ENCODE data around the gene AFF1. TPM values are rescaled to one million over a fixed set of nuclear protein-coding genes. Genes with fewer than 3 reads are reported as not detected.
"Not testable (repeated sequence)": the region's sequence is repeated elsewhere in the genome, so short reads cannot be mapped to it uniquely, and the experiment has no call there.

The AFF1 gene
- total RNA-seq, 3 donors from 2014 or later, result 20.0 to 35.5 (median 26.5) TPM

DNA sequence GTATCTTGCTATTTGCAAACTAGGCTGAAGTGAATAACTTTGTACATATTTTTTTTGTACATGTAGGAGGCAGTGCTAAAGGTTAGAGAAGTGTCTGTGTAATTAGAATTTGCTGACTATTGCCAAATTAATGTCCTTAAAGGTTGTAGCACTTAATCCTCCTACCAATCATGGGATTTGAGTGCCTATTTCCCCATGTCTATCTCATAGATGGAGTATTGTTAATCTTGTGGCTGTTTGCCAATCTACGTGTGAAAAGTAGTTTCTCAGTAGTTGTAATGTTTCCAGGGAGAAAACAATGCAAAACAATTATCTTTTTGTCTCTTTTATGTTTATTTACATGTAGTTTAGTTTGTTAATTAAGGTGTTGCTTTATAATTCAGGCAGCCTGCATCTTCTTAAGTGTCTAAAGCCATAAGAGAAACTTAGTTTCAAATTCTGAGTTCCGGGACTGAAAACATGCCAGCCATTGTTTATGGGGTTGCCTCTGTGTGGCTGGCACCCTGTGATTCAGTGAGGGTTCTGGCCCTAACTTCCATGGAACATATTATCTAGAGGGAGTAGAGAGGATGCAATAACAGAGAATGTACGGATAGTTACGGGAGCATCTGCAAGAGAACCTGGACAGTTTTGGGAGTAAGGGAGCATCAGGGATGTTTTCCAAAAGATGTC is 143.2 kb downstream of the AFF1 start:
- Mint-ChIP-seq H3K36me3 (ENCODE audit: insufficient read depth) (peaks cover 5% of the 10 kb centered on the region), H3K4me1 (ENCODE audit: low read depth) (peaks cover 57% of the 10 kb centered on the region), H3K9me3 (no peaks in the 10 kb centered on the region), H3K4me3 (no peak overlapping the region), H3K27me3 (ENCODE audit: low read depth) (no peaks in the 10 kb centered on the region)
- ATAC-seq (no peak), DNase-seq (no peak)

- H3K36me3 Mint-ChIP-seq (ENCODE audit: insufficient read depth), result peaks cover 5% of the 10 kb centered on the region
- H3K4me1 Mint-ChIP-seq (ENCODE audit: low read depth), result peaks cover 53% of the 10 kb centered on the region
- no peak overlapping the region for H3K4me3 Mint-ChIP-seq
- no peaks in the 10 kb centered on the region for H3K27me3 Mint-ChIP-seq (ENCODE audit: low read depth)
- ATAC-seq (no peak), DNase-seq (no peak)
- H3K9me3 Mint-ChIP-seq, result no peaks in the 10 kb centered on the region
Observed at GRCh38 chr4:87078987-87079486, 144.2 kb downstream of the AFF1 start.

- Mint-ChIP-seq H3K9me3 (no peaks in the 10 kb centered on the region), H3K27me3 (ENCODE audit: low read depth) (no peaks in the 10 kb centered on the region), H3K4me3 (no peak overlapping the region), H3K36me3 (ENCODE audit: insufficient read depth) (peaks cover 10% of the 10 kb centered on the region), H3K4me1 (ENCODE audit: low read depth) (peaks cover 50% of the 10 kb centered on the region)
- ATAC-seq (no peak), DNase-seq (no peak)
Observed at GRCh38 chr4:87079967-87080366, 145.2 kb downstream of the AFF1 start.

- DNase-seq (no peak), ATAC-seq (no peak)
- Mint-ChIP-seq H3K36me3 (ENCODE audit: insufficient read depth) (peaks cover 10% of the 10 kb centered on the region), H3K4me3 (no peak overlapping the region), H3K27me3 (ENCODE audit: low read depth) (no peaks in the 10 kb centered on the region), H3K4me1 (ENCODE audit: low read depth) (peaks cover 47% of the 10 kb centered on the region), H3K9me3 (no peaks in the 10 kb centered on the region)
Observed at GRCh38 chr4:87080462-87080861, 145.7 kb downstream of the AFF1 start.

GRCh38 chr4:87081826-87082225 is 147.0 kb downstream of the AFF1 start:
- H3K36me3 Mint-ChIP-seq (ENCODE audit: insufficient read depth), result peaks cover 17% of the 10 kb centered on the region
- no peak for DNase-seq
- H3K9me3 Mint-ChIP-seq, result no peaks in the 10 kb centered on the region
- H3K4me1 Mint-ChIP-seq (ENCODE audit: low read depth), result peaks cover 37% of the 10 kb centered on the region
- no peak for ATAC-seq
- no peaks in the 10 kb centered on the region for H3K27me3 Mint-ChIP-seq (ENCODE audit: low read depth)
- H3K4me3 Mint-ChIP-seq, result no peak overlapping the region

- not testable (repeated sequence) for ATAC-seq; H3K9me3 Mint-ChIP-seq; H3K27me3 Mint-ChIP-seq (ENCODE audit: low read depth); DNase-seq; H3K4me3 Mint-ChIP-seq
- Mint-ChIP-seq H3K4me1 (ENCODE audit: low read depth) (peaks cover 22% of the 10 kb centered on the region), H3K36me3 (ENCODE audit: insufficient read depth) (peaks cover 14% of the 10 kb centered on the region)
Observed at GRCh38 chr4:87085732-87086131, 150.9 kb downstream of the AFF1 start.

DNA sequence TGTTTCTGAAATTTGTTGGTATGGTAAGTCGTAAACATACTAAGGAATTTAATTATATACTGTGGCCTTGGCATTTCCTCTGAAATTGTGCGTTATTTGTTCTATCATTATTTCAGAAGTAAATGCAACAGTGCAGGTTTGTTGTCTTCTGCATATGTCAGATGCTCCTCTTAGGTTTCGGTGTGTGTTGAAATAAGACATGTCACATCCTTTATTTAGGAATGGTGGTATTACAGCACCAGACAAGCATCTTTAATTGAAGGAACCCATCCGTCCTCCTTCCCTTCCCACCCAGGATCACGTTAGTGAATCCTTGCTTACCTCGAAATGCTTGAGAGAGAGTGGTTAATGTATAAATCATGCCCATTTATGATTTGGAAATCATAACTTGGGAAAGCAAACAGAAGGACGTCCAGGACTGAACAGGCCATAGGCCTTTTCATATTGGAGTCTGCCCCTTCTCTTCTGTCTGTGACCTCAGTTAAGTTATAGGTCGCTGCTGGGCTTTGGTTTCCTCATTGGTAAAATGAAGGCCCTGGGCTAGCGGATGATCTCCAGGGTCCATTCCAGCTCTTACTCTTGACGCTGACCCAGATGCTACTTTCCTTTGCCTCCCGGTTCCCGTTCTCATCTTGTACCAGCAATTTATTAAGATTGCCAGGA is 151.5 kb downstream of the AFF1 start:
- no peak for ATAC-seq
- H3K27me3 Mint-ChIP-seq (ENCODE audit: low read depth), result no peaks in the 10 kb centered on the region
- peaks cover 21% of the 10 kb centered on the region for H3K4me1 Mint-ChIP-seq (ENCODE audit: low read depth)
- no peak for DNase-seq
- no peak overlapping the region for H3K4me3 Mint-ChIP-seq
- no peaks in the 10 kb centered on the region for H3K9me3 Mint-ChIP-seq
- peaks cover 13% of the 10 kb centered on the region for H3K36me3 Mint-ChIP-seq (ENCODE audit: insufficient read depth)

- Mint-ChIP-seq H3K27me3 (ENCODE audit: low read depth) (no peaks in the 10 kb centered on the region), H3K4me1 (ENCODE audit: low read depth) (peaks cover 17% of the 10 kb centered on the region), H3K36me3 (ENCODE audit: insufficient read depth) (peaks cover 13% of the 10 kb centered on the region), H3K4me3 (no peak overlapping the region), H3K9me3 (no peaks in the 10 kb centered on the region)
- DNase-seq (no peak), ATAC-seq (no peak)
Observed at GRCh38 chr4:87087015-87087414, 152.2 kb downstream of the AFF1 start.

DNA sequence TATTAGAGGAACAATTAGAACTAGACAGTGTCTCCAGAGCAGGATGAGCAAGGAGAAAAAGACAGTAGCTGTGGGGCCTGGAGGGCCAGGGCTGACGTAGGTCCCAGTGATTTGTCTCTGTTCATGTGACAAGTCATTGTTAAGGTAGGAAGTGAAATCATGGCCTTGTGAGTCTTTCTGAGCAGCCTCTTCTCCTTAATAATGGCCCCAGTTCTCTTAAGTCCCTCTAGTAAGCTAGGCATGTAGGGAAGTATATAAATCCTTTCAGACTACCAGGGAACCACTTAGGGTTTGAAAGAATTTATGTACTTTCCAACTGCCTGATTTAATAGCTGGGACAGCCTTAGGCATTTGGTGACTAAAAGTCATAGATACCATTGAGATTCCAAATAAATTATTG is 152.6 kb downstream of the AFF1 start:
- peaks cover 20% of the 10 kb centered on the region for H3K4me1 Mint-ChIP-seq (ENCODE audit: low read depth)
- no peak for DNase-seq
- no peaks in the 10 kb centered on the region for H3K9me3 Mint-ChIP-seq
- H3K36me3 Mint-ChIP-seq (ENCODE audit: insufficient read depth), result peaks cover 15% of the 10 kb centered on the region
- no peak overlapping the region for H3K4me3 Mint-ChIP-seq
- ATAC-seq, result no peak
- no peaks in the 10 kb centered on the region for H3K27me3 Mint-ChIP-seq (ENCODE audit: low read depth)

DNA sequence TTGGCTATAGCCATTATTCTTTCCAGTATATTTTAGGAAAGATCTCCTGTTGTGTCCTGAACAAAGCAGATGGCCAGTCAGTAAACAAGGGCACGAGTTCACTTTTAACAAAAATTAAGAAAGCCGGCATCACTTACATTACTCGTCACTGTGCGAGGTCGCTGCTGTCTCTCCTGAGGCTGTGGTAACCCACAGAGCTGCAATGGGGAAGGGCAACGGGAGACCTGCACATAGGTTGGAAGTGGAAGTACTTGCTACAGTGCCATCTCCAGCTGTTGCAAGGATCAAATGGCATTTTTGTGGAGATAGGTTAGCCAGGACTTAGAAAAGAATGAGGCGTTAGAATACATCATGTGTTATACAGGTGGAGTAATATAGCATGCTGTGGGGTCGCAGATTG is 153.4 kb downstream of the AFF1 start:
- H3K4me3 Mint-ChIP-seq, result no peak overlapping the region
- no peak for DNase-seq
- no peaks in the 10 kb centered on the region for H3K27me3 Mint-ChIP-seq (ENCODE audit: low read depth)
- no peaks in the 10 kb centered on the region for H3K9me3 Mint-ChIP-seq
- ATAC-seq, result no peak
- peaks cover 25% of the 10 kb centered on the region for H3K4me1 Mint-ChIP-seq (ENCODE audit: low read depth)
- peaks cover 15% of the 10 kb centered on the region for H3K36me3 Mint-ChIP-seq (ENCODE audit: insufficient read depth)

DNA sequence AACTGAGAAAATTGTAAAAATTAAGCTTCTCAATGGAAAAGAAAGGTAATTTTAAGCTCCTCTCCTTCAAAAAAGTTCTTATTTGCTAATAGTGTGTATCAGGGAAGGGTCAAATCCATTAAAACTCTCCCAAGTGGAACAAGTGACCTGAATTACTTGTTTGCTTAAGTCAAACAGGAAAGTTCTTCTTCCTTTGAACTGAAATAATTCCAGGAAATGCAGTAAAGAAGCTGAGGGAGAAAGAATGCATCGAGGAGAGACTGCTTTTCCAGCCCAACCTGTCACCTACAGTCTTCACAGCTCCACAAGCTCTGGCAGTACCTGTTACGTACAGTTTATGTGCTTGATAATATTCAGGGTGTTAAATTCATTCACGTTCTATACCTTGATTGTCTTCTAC is 154.6 kb downstream of the AFF1 start:
- Mint-ChIP-seq H3K36me3 (ENCODE audit: insufficient read depth) (peaks cover 21% of the 10 kb centered on the region), H3K27me3 (ENCODE audit: low read depth) (no peaks in the 10 kb centered on the region), H3K4me1 (ENCODE audit: low read depth) (peaks cover 32% of the 10 kb centered on the region), H3K4me3 (no peak overlapping the region), H3K9me3 (no peaks in the 10 kb centered on the region)
- no peak for DNase-seq
- no peak for ATAC-seq

DNA sequence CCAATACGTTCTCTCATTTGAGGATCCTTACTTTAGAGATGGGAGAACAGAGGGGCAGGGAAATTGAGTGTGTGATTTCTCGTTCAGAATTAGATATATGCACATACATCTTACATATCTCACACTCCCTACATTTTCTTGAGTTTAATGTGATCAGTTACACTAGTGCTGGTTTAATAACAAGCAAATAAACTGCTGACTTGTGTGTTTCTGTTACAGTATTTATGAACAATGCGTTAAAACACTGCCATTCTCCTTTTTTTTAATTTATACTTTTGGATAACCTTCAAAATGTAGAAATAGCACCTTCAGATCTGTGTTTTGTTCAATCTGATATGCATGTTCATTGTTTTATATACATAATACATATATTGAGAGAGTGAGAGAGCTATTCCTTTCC is 155.5 kb downstream of the AFF1 start:
- H3K9me3 Mint-ChIP-seq, result no peaks in the 10 kb centered on the region
- no peaks in the 10 kb centered on the region for H3K27me3 Mint-ChIP-seq (ENCODE audit: low read depth)
- H3K36me3 Mint-ChIP-seq (ENCODE audit: insufficient read depth), result peaks cover 17% of the 10 kb centered on the region

GRCh38 chr4:87092389-87093141 is 157.8 kb downstream of the AFF1 start:
- no peaks in the 10 kb centered on the region for H3K9me3 Mint-ChIP-seq
- H3K4me3 Mint-ChIP-seq, result no peak overlapping the region
- peaks cover 36% of the 10 kb centered on the region for H3K4me1 Mint-ChIP-seq (ENCODE audit: low read depth)
- H3K27me3 Mint-ChIP-seq (ENCODE audit: low read depth), result no peaks in the 10 kb centered on the region
- ATAC-seq (no peak), DNase-seq (no peak)
- H3K36me3 Mint-ChIP-seq (ENCODE audit: insufficient read depth), result peaks cover 16% of the 10 kb centered on the region

More for the DNA sequence above, 155.5 kb downstream of the AFF1 start:
- no peak for DNase-seq
- H3K4me1 Mint-ChIP-seq (ENCODE audit: low read depth), result peaks cover 32% of the 10 kb centered on the region
- ATAC-seq, result no peak
- no peak overlapping the region for H3K4me3 Mint-ChIP-seq

DNA sequence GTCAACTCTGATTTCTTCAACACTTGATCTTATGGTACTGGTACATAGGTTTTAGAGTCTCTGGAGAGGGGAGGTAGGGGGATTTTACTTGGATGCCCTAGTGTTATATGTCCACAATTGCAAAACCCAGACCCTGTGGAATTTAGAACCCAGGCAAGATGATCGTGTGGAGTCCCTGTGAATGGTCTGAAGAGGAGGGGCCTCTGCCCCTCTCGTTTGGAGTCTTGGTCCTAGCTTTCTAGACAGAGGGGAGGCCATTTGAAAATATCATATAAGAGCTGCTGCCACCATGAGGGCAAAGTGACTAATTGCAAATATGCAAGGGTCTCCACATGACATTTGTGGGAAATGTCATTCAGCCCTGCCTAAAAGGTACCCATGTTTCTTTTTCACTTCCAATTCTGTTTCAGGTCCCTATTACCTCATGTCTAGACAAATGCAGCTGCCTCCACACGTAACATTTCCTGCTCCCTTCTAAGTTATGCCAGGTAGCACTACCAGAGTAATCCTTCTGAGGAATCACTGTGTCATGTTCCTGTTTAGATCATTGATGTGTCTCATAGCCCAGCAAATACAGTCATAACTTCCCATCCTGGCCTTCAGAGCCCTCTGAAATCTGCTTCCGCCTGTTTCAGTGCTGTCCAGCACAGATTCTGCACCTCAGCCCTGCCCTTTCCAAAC is 158.8 kb downstream of the AFF1 start:
- H3K4me3 Mint-ChIP-seq, result no peak overlapping the region
- no peaks in the 10 kb centered on the region for H3K27me3 Mint-ChIP-seq (ENCODE audit: low read depth)
- ATAC-seq (peak; percentile 79 to 91), DNase-seq (peak; percentile 32)
- H3K36me3 Mint-ChIP-seq (ENCODE audit: insufficient read depth), result peaks cover 18% of the 10 kb centered on the region
- H3K9me3 Mint-ChIP-seq, result no peaks in the 10 kb centered on the region
- peaks cover 42% of the 10 kb centered on the region for H3K4me1 Mint-ChIP-seq (ENCODE audit: low read depth)
